Measurements from ENCODE around the gene KRTAP12-1. TPM values are rescaled to one million over a fixed set of nuclear protein-coding genes. Genes with fewer than 3 reads are reported as not detected.

Gene KRTAP12-1
- total and polyA plus RNA-seq, 2 donors (not counting 1 experiment from before 2014, with no cell fraction given) = not detected

DNA sequence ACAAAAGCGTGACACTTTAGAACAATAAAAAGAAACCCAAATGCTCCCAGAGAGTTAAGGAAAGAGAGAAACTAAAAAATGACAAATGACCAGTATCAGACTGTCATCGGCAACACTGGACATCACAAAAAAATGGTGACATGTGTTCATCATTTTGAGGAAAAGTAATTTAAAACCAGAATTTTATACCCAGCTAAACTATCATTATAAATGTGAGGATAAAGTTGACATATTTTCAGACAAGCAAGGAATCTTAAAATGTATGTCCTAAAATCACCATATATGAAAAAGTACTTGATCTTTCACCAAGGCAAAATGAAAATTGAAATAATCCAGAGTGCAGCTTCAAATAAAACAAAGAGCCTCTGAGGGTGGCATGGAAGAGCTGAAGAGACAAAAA lies 37.1 kb downstream of the KRTAP12-1 start:
- TF ChIP-seq, protein P1, sequence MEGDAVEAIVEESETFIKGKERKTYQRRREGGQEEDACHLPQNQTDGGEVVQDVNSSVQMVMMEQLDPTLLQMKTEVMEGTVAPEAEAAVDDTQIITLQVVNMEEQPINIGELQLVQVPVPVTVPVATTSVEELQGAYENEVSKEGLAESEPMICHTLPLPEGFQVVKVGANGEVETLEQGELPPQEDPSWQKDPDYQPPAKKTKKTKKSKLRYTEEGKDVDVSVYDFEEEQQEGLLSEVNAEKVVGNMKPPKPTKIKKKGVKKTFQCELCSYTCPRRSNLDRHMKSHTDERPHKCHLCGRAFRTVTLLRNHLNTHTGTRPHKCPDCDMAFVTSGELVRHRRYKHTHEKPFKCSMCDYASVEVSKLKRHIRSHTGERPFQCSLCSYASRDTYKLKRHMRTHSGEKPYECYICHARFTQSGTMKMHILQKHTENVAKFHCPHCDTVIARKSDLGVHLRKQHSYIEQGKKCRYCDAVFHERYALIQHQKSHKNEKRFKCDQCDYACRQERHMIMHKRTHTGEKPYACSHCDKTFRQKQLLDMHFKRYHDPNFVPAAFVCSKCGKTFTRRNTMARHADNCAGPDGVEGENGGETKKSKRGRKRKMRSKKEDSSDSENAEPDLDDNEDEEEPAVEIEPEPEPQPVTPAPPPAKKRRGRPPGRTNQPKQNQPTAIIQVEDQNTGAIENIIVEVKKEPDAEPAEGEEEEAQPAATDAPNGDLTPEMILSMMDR (conservative IDR thresholded peaks at IDR 0.05 in 1 of 2, IDR thresholded peaks at IDR 0.05 in 1 of 2; ENCODE audit: low read depth in 1 of 2, low read length in 2 of 2) = no peak
- TF ChIP-seq EZH2 (IDR thresholded peaks at IDR 0.05; ENCODE audit: low read length, missing control alignments) = no peak
- Histone ChIP-seq H3K9ac (ENCODE audit: insufficient read depth, low read length) (no peak overlapping the region), H3K4me3 (replicated peaks in 1 of 4; ENCODE audit: control extremely low read depth in 1 of 4, insufficient read depth in 1 of 4, low read depth in 3 of 4, low read length in 4 of 4) (no peak overlapping the region), H3K4me1 (ENCODE audit: control insufficient read depth, extremely low read depth, insufficient read depth, low read length) (no peaks in the 10 kb centered on the region), H3K36me3 (ENCODE audit: control insufficient read depth, insufficient read depth, low read length) (no peaks in the 10 kb centered on the region), H3K9me3 (ENCODE audit: control insufficient read depth, insufficient read depth, low read depth, low read length) (no peaks in the 10 kb centered on the region), H3K27me3 (ENCODE audit: control insufficient read depth, insufficient read depth, low read length) (no peaks in the 10 kb centered on the region), H3K79me2 (ENCODE audit: control insufficient read depth, insufficient read depth, low read length) (no peaks in the 10 kb centered on the region), H3K4me2 (ENCODE audit: extremely low read depth, insufficient read depth, low read length) (no peak overlapping the region), H3K27ac (ENCODE audit: insufficient read depth, low read length) (no peak overlapping the region), H2AFZ (ENCODE audit: low read length) (no peak overlapping the region), H4K20me1 (ENCODE audit: control insufficient read depth, extremely low read depth, insufficient read depth, low read length) (no peaks in the 10 kb centered on the region)
- DNase-seq (ENCODE audit: low read depth in 2 of 2) = no peak

DNA sequence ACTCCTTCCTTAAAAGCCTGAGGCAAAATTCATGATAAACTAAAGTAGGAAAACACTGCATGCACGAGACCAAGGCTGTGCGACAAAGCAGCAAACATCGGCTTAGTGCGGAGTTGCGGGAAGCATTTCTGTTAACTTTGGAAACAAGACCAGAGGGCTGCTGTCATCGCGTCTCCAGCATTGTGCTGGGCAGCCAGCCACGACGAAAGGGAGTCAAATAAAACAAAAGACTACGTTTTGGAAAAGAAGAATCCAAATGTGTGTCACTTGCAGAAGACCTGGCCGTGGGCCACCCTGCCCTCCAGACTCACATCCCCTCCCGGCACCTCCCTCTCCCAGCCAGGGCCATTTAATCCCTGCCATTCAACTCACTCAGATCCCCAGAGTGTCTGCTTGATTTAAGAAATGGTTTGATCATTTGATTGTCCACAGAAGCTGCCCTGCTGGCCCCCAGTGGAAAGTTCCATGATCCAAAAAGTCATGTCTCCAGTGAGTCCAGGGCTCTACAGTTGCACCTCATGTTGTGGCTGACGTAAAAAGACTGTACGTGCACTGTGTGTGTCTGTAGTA lies 38.1 kb downstream of the KRTAP12-1 start:
- no peak overlapping the region for H3K27ac ChIP-seq (ENCODE audit: insufficient read depth, low read length)
- H3K27me3 ChIP-seq (ENCODE audit: control insufficient read depth, insufficient read depth, low read length) = no peaks in the 10 kb centered on the region

DNA sequence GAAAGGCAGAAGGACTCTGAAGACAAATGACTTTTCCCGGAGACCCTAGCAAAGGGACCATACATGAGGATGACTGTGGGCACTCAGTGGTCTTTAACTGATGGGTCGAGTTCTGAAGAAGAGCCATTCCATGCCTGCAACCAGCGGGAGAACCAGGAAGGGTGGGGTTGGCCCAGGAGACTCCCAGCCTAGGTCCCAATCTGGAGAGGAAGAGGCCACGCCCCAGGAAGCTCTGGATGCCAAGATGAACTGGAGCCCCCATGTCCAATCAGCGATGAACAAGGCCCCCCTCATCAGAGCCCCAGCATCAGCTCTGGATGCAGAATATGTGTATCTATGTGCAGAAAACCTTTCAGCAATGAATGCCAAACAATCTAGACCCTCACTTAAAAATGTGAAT lies 41.2 kb downstream of the KRTAP12-1 start:
- H2AFZ ChIP-seq (ENCODE audit: low read length) = no peak overlapping the region

More for the DNA sequence above, 38.1 kb downstream of the KRTAP12-1 start:
- Histone ChIP-seq H2AFZ (ENCODE audit: low read length) (no peak overlapping the region), H3K4me3 (replicated peaks in 1 of 4; ENCODE audit: control extremely low read depth in 1 of 4, insufficient read depth in 1 of 4, low read depth in 3 of 4, low read length in 4 of 4) (no peak overlapping the region), H4K20me1 (ENCODE audit: control insufficient read depth, extremely low read depth, insufficient read depth, low read length) (no peaks in the 10 kb centered on the region), H3K4me2 (ENCODE audit: extremely low read depth, insufficient read depth, low read length) (no peak overlapping the region), H3K4me1 (ENCODE audit: control insufficient read depth, extremely low read depth, insufficient read depth, low read length) (no peaks in the 10 kb centered on the region), H3K9ac (ENCODE audit: insufficient read depth, low read length) (no peak overlapping the region), H3K36me3 (ENCODE audit: control insufficient read depth, insufficient read depth, low read length) (no peaks in the 10 kb centered on the region), H3K79me2 (ENCODE audit: control insufficient read depth, insufficient read depth, low read length) (no peaks in the 10 kb centered on the region), H3K9me3 (ENCODE audit: control insufficient read depth, insufficient read depth, low read depth, low read length) (no peaks in the 10 kb centered on the region)
- TF ChIP-seq EZH2 (IDR thresholded peaks at IDR 0.05; ENCODE audit: low read length, missing control alignments) = no peak
- TF ChIP-seq, protein P1 (conservative IDR thresholded peaks at IDR 0.05 in 1 of 2, IDR thresholded peaks at IDR 0.05 in 1 of 2; ENCODE audit: low read depth in 1 of 2, low read length in 2 of 2) = no peak
- no peak for DNase-seq (ENCODE audit: low read depth in 2 of 2)

More for the DNA sequence above, 41.2 kb downstream of the KRTAP12-1 start:
- Histone ChIP-seq H3K27ac (ENCODE audit: insufficient read depth, low read length) (no peak overlapping the region), H3K27me3 (ENCODE audit: control insufficient read depth, insufficient read depth, low read length) (no peaks in the 10 kb centered on the region), H3K4me1 (ENCODE audit: control insufficient read depth, extremely low read depth, insufficient read depth, low read length) (no peaks in the 10 kb centered on the region), H3K36me3 (ENCODE audit: control insufficient read depth, insufficient read depth, low read length) (no peaks in the 10 kb centered on the region), H3K9me3 (ENCODE audit: control insufficient read depth, insufficient read depth, low read depth, low read length) (no peaks in the 10 kb centered on the region), H3K9ac (ENCODE audit: insufficient read depth, low read length) (no peak overlapping the region), H4K20me1 (ENCODE audit: control insufficient read depth, extremely low read depth, insufficient read depth, low read length) (no peaks in the 10 kb centered on the region), H3K4me3 (replicated peaks in 1 of 4; ENCODE audit: control extremely low read depth in 1 of 4, insufficient read depth in 1 of 4, low read depth in 3 of 4, low read length in 4 of 4) (no peak overlapping the region), H3K79me2 (ENCODE audit: control insufficient read depth, insufficient read depth, low read length) (no peaks in the 10 kb centered on the region), H3K4me2 (ENCODE audit: extremely low read depth, insufficient read depth, low read length) (no peak overlapping the region)
- no peak for DNase-seq (ENCODE audit: low read depth in 2 of 2)
- no peak for TF ChIP-seq EZH2 (IDR thresholded peaks at IDR 0.05; ENCODE audit: low read length, missing control alignments)
- TF ChIP-seq, protein P1 (conservative IDR thresholded peaks at IDR 0.05 in 1 of 2, IDR thresholded peaks at IDR 0.05 in 1 of 2; ENCODE audit: low read depth in 1 of 2, low read length in 2 of 2) = no peak

Measured in fibroblast of lung (primary cell).